T follicular helper cell (primary cell): Measurements from ENCODE around the gene CCDC148.

Experiments used
- DNase-seq: peaks from one replicate; pipeline ENCODE4 v3.0.0-alpha.2; 2020; ENCODE audit warnings: low read depth

Gene CCDC148

DNA sequence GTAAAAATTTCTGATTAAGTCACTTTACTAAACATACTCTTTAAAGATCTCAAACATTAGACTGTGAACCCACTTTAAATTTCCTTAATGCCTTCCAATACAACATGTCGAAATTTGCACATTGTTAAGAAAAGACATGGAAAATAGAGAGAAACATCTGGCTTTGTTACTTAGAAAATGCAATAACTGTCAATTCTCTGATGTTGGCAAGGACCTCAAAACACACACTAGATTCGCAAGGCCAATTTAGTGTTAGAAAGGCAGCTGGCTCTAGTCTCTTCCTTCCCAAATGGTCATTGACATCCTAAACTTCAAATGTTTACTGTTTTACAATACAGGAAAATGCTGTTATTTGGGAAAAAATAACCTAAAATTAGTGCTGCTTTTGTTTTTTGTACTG, 244.3 kb downstream of the CCDC148 start:
- DNase-seq: no peak

DNA sequence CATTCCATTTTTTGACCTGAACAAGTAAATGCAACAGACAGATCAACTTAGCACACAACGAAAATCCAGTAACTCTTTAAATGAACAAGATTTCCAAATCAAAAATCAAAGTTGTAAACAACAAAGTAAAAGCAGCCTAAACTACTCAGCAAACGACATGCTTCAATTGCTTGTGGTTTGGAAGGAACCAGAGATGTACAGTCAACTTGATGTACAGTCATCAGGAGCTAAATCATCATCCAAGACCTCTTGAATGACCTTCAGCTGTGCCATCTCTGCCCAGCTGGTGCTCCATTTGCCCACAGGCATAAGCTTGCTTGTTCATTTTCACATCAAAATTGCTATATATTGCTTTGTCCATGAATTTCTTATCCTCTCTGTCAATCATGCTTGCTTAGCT, 245.1 kb downstream of the CCDC148 start:
- no peak for DNase-seq

DNA sequence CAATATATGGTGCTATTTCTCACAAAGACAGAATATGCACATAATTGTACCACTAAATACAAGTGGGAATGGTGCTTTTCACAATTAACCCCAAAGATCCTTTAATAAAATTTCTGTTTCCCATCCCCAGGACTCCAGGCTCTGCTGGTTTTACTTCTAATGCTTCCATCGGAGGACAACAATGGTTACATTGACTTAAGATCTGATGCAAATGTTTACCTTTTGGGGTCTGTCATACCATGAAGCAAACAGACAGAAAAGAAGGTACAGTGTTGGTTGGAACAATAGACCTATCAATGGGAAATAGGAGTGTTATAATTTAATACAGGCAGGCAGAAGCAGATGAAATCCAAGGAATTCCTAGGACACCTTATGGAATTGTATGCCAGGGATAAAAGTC, 249.2 kb downstream of the CCDC148 start:
- no peak for DNase-seq

DNA sequence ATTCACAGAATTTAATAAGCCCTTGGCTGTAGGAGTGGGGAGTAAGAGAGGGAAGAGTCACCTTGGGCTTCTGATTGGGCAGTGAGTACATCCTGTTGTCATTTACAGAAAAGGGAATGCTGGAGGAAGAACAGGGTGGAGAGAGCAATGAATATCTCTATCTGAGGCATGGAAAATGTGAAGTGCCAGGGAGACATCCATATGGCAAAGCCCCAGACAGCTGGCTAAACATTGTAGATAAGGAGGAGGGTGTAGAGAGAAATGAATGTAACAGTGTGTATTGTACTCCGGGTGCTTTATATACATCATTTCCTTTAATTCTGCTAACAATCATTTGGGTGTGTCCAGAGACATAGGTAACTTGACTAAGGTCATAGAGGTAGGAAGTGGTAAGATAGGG, 251.3 kb downstream of the CCDC148 start:
- no peak for DNase-seq

DNA sequence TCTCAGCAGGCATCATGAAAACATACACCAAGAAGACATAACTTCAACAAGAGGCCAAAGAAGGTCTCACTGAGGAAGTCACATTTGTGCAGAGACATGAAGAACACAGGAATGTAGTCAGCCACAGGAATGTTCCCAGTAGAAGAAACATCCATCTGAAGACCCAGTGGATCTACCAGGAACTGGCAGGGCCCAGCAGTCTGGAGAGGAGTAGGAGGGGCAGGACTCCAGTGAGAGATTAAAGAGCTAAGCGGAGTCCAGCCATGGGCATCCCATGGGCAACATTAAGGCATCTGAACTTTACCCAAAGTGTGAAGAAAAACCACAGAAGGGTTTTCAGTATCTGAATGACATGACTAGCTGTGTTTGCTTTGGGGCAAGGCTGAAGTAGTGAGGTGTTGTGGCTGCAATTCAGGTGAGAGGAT, 251.8 kb downstream of the CCDC148 start:
- no peak for DNase-seq

DNA sequence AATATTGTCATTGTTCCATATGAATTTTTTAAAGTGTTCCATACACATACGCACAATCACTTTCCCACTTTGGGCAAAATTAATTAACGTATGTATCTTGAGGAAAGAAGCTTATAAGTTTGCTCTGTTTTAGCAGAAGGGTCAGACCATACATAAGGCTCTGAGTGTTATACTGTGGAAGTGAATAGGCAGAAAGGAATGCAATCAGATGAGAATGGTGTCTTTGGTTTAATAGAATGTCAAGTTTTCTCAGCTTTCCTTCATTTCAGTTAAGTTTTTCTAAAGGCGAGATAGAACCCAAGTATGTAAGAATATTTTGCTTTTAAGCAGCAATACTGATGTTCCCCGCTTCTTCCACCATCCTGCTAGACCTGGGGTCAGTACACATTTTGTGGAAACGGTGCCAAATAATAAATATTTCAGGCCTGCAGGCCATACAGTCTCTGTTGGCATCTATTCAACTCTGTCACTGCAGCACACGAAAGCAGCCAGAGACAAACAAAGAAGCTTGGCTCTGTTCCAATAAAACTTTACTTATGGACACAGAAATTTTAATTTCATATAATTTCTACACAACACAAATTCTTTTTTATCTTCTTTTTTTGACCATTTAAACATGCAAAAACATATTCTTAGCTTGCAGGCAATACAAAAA, 254.3 kb downstream of the CCDC148 start:
- no peak for DNase-seq

DNA sequence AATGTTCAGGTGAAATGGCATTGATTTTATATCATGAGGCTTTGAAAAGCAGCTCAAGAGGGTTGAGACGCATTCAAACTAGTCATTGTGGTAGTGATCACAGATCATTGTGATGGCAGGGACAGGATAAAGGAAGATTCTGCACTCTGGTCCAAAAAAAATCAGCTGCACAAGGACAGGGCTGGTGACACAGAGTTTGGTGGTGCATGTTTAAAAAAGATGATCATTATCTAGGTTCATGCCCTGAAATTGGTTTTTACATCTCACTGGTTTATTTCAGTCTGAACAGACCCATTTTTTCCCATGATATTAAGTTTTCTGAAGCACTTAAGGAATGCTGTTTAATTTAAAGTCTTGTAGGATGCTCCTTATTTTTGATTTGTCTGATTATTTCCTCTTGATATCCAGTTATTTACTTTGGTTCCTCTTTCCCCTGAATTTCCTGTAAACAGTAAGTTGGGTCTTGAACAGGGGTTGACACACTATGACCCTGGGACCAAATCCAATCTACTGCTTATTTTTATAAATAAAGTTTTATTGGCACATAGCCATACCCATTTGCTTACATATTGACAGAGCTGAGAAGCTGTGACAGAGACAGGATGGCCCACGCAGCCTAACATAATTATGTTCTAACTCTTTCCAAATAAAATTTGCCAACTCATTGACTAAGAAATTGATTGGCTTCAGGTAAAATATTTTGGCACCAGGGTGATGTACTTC, 256.5 kb downstream of the CCDC148 start:
- no peak for DNase-seq

DNA sequence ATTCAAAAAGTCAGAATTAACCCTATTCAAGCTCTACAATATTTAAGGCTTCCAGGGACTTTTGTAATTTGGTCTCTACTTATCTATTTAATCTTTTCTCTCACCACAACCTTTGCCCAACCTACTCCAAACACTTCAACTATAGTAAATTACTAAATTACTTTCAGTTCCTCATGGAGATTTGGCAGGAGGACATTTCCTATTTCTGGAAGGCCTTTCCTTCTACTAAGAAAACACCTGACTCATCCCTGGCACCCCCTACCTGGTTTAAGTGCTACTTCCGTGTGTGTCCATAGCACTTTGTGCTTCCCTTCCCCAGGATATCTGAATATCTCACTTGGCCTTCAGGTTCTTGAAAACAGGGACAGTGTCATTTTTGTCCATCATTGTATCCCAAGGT, 258.6 kb downstream of the CCDC148 start:
- no peak for DNase-seq

DNA sequence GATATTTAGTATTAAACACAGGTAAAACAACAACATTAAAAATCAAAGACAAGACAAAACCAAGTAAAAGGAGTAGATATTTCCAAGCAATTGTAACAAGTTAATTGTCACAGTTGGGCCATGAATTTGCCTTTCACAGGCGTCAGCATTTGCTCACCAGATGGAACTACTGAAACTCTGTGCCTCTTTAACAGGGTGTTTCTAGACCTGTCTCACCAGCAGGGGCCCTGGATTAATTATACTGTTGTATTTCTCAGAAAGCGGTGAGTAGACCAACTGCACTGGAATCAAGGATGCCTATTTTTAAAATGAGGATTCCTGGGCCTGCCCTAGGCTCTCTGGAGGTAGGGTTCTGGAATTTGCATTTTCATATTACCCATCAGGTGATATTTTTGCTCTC, 262.3 kb downstream of the CCDC148 start:
- DNase-seq: no peak

DNA sequence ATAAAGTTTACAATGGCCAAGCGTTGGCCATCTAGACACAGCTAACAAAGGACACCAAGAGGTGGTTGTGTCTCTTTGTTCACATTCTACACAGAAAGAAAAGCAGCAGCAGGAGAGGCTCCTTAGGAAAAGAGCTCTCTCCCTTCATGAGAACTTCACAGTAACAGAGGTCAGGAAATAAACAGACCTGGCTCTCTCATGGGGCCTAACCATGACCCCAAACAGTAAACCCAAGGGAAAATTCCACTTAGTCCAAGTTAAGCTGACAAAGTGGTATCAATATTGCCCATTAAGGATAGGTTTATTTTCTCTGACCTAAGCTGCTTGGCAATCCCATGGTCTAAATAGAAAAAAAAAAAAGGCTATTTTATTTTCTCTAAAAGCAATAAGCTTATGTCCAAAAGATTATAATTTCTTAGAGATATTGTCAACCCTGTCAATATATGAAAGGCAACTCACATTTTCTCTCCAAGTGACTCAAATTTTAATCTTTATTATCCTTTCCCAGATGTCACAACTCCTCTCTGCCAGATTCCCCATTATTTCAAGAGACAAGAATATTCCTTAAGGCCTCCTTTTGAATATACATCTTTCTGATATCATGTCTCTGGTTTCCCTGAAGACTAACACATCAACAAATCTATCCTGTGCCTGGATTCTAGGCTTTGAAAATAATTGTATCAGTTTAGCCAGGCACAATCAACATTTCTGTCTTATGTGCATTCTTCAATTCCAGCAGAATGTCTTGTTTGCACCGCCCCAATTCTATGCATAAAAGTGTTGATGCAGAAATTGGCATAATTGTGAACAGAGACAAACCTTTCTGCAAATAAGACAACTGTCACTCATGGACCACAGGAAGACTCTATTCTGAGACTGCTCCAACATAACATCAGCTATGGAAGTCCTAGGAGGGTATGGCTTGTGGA, 263.8 kb downstream of the CCDC148 start:
- DNase-seq: no peak

DNA sequence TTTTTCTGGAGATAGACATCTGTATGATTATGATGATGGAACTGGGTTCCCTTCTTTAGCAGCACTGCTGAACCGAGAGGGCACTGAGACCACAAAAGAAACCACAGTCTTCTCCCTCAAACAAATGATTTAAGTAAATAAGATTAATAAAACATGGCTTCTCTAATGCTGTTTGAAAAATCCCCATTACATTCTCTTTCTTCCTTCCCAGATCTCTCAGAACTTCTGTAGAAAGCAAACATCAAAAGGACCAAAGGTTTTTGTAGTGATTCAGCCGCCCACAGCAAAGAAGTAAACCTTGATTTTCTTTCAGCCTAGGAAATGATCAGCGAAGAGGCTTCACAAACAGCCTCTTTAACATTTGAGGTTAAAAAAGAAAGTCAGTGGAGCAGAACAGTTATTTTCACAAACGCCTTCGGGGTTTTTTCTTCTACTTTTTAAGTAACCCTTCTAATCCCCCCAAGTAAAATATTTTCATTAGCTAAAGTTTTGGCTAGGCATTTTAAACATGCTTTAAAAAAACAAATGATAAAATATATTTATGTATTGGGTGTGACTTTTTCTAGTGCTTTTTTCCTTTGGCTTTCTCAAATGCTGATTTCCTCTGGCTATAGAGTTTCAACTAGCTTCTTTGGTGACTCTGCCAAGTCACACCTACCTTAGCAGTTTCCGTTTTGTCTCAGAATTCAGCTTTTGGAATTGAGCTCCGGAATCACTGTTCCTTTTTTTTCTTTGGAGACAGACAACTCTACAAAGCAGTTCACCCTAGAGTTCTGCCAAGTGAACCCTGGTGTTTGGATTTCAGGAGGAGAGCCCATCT, 265.3 kb downstream of the CCDC148 start:
- DNase-seq: no peak

DNA sequence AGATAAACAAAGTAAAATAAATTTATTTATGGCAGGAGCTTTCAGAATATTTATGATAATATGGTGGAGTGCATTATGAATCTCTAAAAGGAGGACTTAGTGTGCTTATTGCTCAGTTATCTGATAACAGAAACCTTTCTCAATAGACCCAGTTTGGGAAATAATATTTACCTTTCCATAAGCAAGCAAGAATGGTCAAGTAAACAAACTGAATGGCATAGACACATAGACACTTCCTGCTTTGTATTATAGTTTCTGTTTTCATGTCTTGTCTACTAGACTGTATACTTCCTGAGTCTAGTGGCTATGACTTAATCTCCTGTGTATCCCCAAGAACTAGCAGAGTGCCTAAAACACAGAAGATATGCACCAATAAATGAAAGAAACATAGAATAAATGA, 267.0 kb downstream of the CCDC148 start:
- DNase-seq: no peak

DNA sequence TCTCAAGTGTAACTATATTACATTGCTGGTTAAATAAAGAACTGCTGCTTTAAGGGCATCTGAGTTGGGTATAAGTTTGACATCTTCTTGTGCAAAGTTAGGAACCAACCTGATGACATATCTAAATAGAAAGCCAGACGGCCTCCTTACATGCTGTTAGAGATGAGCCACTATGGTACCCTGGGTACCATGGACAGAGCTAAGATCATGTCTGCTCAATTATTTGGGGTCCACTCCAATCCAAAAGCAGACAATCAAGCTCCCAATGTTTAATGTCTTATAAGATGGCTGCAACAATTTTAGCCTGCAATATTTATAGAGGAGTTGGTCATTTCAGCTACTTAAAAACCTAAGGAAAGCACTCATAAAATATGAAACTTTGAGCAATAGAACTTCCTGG, 268.6 kb downstream of the CCDC148 start:
- no peak for DNase-seq

DNA sequence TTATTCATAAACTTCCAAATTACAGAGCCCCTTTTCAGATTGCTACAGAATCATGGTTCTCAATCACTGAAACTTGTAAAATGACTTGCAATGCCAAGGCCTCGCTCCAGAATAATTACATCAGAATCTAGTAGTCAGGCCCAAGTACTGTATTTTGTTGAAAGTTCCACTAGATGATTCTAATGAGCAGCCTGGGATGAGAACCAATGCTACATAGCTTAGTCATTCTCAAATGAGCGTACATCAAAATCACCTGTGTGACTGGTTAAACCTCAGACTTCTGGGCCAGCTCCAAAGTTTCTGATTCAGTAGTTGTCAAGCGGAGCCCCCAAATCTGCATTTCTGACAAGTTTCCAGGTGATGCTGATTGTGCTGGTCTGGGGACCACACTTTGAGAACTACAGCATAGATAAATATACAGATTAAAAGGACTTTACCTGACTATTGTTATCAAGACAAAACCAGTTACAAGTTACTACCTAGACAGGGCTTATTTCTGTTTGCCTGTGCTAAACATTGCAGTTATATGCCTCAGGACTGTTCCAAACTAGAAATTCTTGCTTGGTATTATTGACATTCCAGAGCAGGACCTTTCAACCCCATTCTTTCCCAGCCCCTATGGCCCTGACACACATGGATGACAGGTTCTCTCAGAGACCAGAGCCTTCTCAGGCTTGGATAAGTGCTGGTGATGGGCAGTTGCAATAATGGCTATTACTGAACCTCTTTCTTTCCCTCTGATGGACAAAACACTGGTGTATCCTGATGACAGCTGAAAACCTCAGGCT, 271.8 kb downstream of the CCDC148 start:
- no peak for DNase-seq

DNA sequence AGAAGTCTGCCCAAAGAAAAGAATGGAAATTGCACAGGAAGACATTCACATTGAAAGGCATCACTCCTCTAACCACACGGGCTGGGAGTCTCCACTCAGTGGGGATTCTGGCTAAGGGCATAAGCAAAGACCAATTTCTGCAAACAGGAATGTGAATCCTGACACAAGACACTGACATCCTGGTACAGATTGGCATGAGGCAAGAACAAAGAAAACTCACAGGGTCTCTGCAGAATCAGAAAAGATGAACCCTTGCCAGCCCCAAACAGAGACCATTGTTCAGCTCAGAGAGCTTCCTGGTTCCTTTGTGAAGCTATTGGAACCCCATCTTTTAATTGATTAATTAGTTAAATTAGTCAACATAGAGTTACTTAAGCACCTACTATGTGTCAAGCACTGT, 272.6 kb downstream of the CCDC148 start:
- no peak for DNase-seq

DNA sequence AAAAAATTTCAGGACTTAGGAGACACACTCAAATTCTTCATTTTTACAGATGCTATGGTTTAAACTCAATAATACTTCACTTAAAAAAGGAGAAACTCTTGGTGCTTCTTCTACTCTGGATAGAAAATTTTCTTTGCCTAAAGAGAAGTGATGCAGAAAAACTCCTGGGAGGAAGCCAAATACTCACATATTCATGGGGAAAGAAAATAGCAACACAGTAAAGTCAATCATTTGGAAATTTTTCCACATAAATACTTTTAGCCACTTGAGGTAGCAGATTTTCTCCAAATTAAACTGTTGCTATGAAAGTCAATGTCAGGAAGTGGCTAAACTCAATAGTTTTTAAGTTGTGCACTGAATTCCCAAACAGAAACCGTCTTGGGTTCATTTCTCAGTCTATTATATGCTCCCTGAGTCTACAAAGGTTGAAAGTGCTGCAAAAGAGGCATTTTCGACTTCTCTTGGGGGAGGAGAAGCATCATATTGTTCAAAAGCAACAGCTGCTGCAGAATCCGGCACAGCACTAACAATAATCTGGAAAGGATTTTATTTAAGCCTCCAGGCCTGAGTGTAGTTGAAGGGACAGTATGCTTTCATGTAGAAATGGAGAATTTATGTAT, 273.8 kb downstream of the CCDC148 start:
- DNase-seq: no peak

DNA sequence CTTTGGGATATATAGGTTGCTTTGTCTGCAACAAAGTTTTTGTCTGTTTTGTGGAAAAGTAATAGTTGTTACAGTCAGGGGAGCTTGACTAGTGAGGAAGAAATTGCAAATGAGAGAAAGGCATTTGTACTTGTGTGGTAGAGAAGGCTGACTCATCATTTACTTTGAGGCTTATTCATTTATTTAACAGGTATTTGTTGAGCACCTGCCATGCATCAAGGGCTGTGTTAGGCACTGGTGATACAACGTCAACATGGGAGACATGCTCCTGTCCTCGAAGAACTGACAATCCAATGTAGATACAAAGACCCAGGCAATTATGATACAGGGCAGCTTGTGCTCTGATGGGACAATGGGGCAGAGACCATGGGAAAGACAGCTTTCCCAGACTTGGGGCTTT, 275.4 kb downstream of the CCDC148 start:
- no peak for DNase-seq

DNA sequence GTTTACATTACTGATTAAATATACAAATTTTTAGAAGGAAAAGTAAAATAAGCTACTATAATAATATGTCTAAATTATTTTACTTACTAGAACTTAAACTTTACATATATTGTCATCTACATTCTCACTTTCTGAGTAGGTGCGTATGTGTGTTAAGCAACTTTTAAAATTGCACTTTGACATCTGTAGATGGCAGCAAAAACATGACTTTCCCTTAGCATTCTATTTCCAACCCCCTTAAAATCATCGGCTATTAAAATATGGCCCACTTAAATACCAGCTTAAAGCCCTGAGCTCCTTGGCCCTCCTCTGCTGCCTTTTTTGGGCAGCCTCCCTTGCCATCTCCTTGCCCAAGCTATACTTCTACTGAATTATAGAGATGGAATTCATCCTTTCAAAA, 276.9 kb downstream of the CCDC148 start:
- no peak for DNase-seq

DNA sequence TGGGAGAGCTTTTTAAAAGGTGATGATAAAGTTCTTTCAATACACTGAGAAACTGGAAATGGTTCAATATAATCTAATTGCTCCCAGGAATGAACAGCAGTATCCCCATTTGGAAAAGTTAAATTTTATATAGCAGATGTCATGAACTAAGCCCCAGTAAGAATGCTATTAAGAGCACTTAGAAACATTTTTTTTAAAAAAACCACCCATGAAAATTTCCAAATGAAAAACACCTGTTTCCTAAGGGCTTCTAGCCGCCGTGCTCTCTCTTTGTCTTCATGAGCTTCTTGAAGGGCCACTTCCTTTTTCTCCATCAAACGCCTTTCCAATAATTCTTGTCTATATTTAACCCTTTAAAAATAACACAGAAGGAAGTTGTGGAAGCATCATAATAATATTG, 277.9 kb downstream of the CCDC148 start:
- no peak for DNase-seq

DNA sequence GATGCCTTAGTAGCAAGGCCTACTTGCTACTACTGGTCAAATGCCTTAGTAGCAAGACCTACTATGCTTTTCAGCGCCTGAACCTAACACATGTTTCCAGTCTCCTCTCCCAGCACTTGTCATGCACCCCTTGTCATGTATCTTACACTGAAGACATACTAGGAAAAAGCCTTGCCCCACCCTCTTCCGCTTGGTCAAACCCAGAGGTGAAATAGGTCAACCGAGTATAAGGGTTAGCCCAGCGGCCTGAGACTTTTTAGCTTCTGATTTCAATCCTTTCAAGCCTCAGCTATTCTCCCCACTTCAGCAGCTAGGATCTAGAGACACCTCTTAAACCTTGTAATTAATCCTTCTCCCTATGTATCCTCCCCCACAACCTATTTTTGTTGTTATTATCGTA, 281.6 kb downstream of the CCDC148 start:
- no peak for DNase-seq

DNA sequence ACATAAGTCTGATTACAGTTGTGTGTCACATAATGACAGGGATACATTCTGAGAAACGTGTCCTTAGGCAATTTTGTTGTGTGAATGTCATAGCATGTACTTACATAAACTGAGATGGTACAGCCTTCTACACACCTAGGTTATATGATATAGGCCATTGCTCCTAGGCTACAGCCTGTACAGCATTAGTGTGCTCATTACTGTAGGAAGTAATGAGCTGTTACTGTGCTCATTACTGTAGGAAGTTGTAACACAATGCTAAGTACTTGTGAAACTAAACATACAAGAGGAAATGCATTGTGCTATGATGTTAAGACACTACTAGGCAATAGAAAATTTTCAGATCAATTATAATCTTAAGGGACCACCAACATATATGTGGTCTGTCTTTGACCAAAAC, 282.1 kb downstream of the CCDC148 start:
- no peak for DNase-seq
